Neural cell (in vitro differentiated cells): Measurements from ENCODE around the gene GGCX.

ENCODE experiments used
- POLR2AphosphoS5 ChIP-seq: IDR thresholded peaks from 2 replicates; pipeline ENCODE4 v1.6.1; 2012
- TAF1 ChIP-seq: IDR thresholded peaks from 2 replicates; pipeline ENCODE4 v1.6.1; 2012; ENCODE audit warnings: low read depth
- TF ChIP-seq, protein P1 (sequence below): fragments of 450-650 bp; IDR thresholded peaks from 2 replicates; pipeline ENCODE4 v1.5.1; 2014; ENCODE audit warnings: antibody characterized with exemption, mild to moderate bottlenecking, moderate library complexity; ENCODE audit not compliant: poor library complexity, severe bottlenecking

DNA sequence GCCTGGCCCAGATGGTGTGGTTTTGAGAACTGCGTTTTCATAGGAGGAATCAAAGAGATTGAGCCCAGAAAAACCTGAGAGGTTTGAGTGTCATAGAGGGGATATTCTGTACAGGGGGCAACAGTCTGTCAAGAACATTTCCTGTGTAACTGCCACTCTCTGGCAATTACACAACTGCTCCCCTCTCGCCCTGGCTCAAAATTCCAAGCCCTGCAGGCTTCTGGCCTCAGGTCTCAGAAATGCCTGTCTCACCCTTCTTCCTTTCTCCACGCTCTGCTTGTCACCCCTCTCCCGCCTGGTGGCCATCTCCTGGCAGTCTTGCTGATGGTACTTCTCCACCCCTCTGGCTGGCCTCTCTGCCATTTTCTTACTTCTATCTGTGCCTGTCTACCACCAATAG lies 26.9 kb upstream of the GGCX start:
- TF ChIP-seq, protein P1, sequence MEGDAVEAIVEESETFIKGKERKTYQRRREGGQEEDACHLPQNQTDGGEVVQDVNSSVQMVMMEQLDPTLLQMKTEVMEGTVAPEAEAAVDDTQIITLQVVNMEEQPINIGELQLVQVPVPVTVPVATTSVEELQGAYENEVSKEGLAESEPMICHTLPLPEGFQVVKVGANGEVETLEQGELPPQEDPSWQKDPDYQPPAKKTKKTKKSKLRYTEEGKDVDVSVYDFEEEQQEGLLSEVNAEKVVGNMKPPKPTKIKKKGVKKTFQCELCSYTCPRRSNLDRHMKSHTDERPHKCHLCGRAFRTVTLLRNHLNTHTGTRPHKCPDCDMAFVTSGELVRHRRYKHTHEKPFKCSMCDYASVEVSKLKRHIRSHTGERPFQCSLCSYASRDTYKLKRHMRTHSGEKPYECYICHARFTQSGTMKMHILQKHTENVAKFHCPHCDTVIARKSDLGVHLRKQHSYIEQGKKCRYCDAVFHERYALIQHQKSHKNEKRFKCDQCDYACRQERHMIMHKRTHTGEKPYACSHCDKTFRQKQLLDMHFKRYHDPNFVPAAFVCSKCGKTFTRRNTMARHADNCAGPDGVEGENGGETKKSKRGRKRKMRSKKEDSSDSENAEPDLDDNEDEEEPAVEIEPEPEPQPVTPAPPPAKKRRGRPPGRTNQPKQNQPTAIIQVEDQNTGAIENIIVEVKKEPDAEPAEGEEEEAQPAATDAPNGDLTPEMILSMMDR: no peak
- TF ChIP-seq TAF1 (no peak), POLR2AphosphoS5 (no peak)
